Adrenal gland (tissue), 5 donors: ENCODE measurements around the gene MCM10.

ENCODE experiments used
- POLR2A ChIP-seq, 2 donors: fragments of 450-650 bp; IDR thresholded peaks; one replicate each; pipeline ENCODE4 v1.6.1; 2017; ENCODE audit warnings: antibody characterized with exemption in 2 of 2, mild to moderate bottlenecking in 2 of 2, moderate library complexity in 1 of 2
- TF ChIP-seq, protein P1 (sequence below), 6 experiments: fragments of 450-650 bp in 4 of 6; fragments of 200-600 bp in 2 of 6; sonication (generic) in 1 of 6; IDR thresholded peaks; 1 replicate in 5 of 6; 2 replicates in 1 of 6; pipeline versions ENCODE4 v1.5.1 to v1.8.0; 2016 to 2021; ENCODE audit warnings: antibody characterized with exemption in 6 of 6, mild to moderate bottlenecking in 2 of 6, moderate library complexity in 1 of 6
- donor health status: DM: no; HTN: no; CAD: no.

DNA sequence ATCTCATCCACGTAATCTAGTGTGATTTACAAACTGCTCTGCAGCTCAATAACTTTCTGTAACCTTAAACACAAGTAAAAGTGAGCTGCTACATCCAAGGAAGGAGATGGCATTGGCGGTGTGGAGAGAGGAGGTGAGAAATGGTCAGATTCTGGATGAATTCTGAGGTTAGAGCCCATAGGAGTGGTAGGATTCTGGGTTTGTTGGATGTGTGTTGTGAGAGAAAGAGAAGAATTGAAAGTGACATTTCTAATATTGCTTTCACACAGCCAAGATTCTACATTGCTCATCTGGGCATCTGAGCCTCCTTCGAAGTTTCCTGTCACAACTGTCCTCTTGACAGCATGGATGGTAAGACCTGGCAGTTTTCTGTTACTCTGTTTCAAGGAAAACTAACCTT, 2.5 kb downstream of the MCM10 start:
- TF ChIP-seq POLR2A (IDR thresholded peaks at IDR 0.05) = no peak
- TF ChIP-seq, protein P1, sequence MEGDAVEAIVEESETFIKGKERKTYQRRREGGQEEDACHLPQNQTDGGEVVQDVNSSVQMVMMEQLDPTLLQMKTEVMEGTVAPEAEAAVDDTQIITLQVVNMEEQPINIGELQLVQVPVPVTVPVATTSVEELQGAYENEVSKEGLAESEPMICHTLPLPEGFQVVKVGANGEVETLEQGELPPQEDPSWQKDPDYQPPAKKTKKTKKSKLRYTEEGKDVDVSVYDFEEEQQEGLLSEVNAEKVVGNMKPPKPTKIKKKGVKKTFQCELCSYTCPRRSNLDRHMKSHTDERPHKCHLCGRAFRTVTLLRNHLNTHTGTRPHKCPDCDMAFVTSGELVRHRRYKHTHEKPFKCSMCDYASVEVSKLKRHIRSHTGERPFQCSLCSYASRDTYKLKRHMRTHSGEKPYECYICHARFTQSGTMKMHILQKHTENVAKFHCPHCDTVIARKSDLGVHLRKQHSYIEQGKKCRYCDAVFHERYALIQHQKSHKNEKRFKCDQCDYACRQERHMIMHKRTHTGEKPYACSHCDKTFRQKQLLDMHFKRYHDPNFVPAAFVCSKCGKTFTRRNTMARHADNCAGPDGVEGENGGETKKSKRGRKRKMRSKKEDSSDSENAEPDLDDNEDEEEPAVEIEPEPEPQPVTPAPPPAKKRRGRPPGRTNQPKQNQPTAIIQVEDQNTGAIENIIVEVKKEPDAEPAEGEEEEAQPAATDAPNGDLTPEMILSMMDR (IDR thresholded peaks at IDR 0.05) = no peak
